Vagina (tissue), 2 donors: ENCODE measurements around the gene TNS1. TPM values are rescaled to one million over a fixed set of nuclear protein-coding genes. Genes with fewer than 3 reads are reported as not detected.
A peak's percentile ranks its signal among the peaks of the same experiment; 100 is the strongest.

Experiments
- DNase-seq, 2 donors: peaks; one replicate each; pipeline ENCODE4 v3.0.0-alpha.2; 2017; ENCODE audit errors: extremely low spot score in 2 of 2
- H3K27ac ChIP-seq: fragments of 200-600 bp; sonication (generic); one replicate; pipeline ENCODE4 v1.5.1; 2019
- H3K27me3 ChIP-seq: fragments of 200-600 bp; sonication (generic); one replicate; pipeline ENCODE4 v1.5.1; 2019
- H3K36me3 ChIP-seq, 2 donors: fragments of 200-600 bp; sonication (generic); one replicate each; pipeline ENCODE4 v1.5.1; 2017 to 2019
- H3K4me1 ChIP-seq: fragments of 200-600 bp; sonication (generic); one replicate; pipeline ENCODE4 v1.5.1; 2019
- H3K4me3 ChIP-seq, 2 donors: fragments of 200-600 bp; sonication (generic); 1 replicate in 1 of 2; 2 replicates in 1 of 2; pipeline ENCODE4 v1.5.1; 2016 to 2019
- H3K9me3 ChIP-seq: fragments of 200-600 bp; sonication (generic); one replicate; pipeline ENCODE4 v1.5.1; 2019
- POLR2A ChIP-seq, 2 donors: fragments of 450-650 bp; IDR thresholded peaks; one replicate each; pipeline ENCODE4 v1.6.1; 2017; ENCODE audit warnings: antibody characterized with exemption in 2 of 2, mild to moderate bottlenecking in 2 of 2, moderate library complexity in 2 of 2
- POLR2AphosphoS5 ChIP-seq, 2 donors: sonication (generic); formaldehyde crosslinking; IDR thresholded peaks; one replicate each; pipeline ENCODE4 v1.9.0; 2017; ENCODE audit warnings: antibody characterized with exemption in 2 of 2, mild to moderate bottlenecking in 2 of 2, low read depth in 1 of 2; ENCODE audit not compliant: insufficient read depth in 1 of 2
- intact Hi-C: fragments of 100-400 bp; cut with DNase I; formaldehyde crosslinking; loops from one replicate; pipeline ENCODE4 v1.15.1; 2023
- total RNA-seq: library from RNA; depleted of rRNA; stranded (reverse); fragments of >200 nt; gene quantifications from one replicate; pipeline ENCODE4 v1.2.3, GENCODE V29; 2016
- TF ChIP-seq, protein P1 (sequence below), 3 experiments: fragments of 450-650 bp in 2 of 3; fragments of 200-600 bp in 1 of 3; sonication (generic) in 1 of 3; IDR thresholded peaks; one replicate each; pipeline ENCODE4 v1.5.1; 2017 to 2019; ENCODE audit warnings: antibody characterized with exemption in 3 of 3, mild to moderate bottlenecking in 2 of 3, moderate library complexity in 2 of 3

Gene TNS1
- total RNA-seq, 1 donor from 2014 or later: 216 TPM

DNA sequence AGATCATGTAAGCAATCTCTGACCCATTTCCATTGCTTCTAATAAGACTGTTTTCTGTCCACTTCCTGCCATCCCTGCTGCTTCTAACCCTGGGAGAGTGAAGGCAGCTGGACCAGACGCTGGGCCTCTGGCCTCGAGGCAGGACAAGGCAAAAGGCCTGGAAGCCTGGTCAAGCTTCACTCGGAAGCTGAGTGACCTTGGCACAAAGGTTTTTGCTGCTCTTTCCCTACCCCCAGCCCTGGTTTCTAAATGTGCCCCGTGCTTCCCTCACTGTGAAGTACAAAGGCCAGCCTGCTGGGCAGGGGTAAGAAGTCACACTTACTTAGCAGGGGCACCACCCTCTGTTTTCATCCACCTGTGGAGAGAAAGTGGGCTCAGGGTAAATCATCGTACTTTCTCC is 195.0 kb downstream of the TNS1 start:
- DNase-seq: no peak
- H3K9me3 ChIP-seq: no peaks in the 10 kb centered on the region
- no peak overlapping the region for H3K27ac ChIP-seq
- H3K27me3 ChIP-seq: no peaks in the 10 kb centered on the region
- H3K4me1 ChIP-seq: peaks cover 29% of the 10 kb centered on the region
- H3K4me3 ChIP-seq: no peak overlapping the region
- TF ChIP-seq, protein P1, sequence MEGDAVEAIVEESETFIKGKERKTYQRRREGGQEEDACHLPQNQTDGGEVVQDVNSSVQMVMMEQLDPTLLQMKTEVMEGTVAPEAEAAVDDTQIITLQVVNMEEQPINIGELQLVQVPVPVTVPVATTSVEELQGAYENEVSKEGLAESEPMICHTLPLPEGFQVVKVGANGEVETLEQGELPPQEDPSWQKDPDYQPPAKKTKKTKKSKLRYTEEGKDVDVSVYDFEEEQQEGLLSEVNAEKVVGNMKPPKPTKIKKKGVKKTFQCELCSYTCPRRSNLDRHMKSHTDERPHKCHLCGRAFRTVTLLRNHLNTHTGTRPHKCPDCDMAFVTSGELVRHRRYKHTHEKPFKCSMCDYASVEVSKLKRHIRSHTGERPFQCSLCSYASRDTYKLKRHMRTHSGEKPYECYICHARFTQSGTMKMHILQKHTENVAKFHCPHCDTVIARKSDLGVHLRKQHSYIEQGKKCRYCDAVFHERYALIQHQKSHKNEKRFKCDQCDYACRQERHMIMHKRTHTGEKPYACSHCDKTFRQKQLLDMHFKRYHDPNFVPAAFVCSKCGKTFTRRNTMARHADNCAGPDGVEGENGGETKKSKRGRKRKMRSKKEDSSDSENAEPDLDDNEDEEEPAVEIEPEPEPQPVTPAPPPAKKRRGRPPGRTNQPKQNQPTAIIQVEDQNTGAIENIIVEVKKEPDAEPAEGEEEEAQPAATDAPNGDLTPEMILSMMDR (IDR thresholded peaks at IDR 0.05): no peak
- TF ChIP-seq POLR2AphosphoS5 (IDR thresholded peaks at IDR 0.05; ENCODE audit: insufficient read depth in 1 of 2, low read depth in 1 of 2): no peak
- no peak for TF ChIP-seq POLR2A (IDR thresholded peaks at IDR 0.05)
- peaks cover 3 to 68% of the 10 kb centered on the region in 2 donors for H3K36me3 ChIP-seq
- intact Hi-C loops: no loop called here

DNA sequence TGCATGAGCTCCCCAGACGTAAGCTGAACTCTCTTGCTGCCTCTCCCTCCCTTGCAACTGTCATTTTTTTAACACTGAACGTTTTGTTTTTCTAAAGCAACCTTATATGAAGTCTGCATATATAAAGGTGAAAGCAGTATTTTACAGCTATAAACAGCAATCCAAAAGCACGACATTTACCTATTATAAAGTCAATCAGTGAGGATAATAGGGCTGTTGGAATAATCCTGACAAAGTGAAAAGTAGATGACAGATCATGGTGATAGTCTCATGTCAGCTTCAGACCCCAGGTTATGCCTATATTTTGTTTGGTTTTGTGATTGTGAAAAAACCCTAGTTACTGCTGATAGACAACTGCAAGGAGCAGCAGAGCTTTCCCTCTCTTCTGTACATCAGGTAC is 195.8 kb downstream of the TNS1 start:
- intact Hi-C loops: no loop called here
- TF ChIP-seq, protein P1 (IDR thresholded peaks at IDR 0.05): no peak
- TF ChIP-seq POLR2AphosphoS5 (IDR thresholded peaks at IDR 0.05; ENCODE audit: insufficient read depth in 1 of 2, low read depth in 1 of 2) (no peak), POLR2A (IDR thresholded peaks at IDR 0.05) (no peak)
- no peaks in the 10 kb centered on the region for H3K27me3 ChIP-seq
- H3K27ac ChIP-seq: no peak overlapping the region
- peaks cover 34% of the 10 kb centered on the region for H3K4me1 ChIP-seq
- no peak for DNase-seq
- H3K4me3 ChIP-seq: no peak overlapping the region
- peaks cover 3 to 68% of the 10 kb centered on the region in 2 donors for H3K36me3 ChIP-seq
- no peaks in the 10 kb centered on the region for H3K9me3 ChIP-seq

DNA sequence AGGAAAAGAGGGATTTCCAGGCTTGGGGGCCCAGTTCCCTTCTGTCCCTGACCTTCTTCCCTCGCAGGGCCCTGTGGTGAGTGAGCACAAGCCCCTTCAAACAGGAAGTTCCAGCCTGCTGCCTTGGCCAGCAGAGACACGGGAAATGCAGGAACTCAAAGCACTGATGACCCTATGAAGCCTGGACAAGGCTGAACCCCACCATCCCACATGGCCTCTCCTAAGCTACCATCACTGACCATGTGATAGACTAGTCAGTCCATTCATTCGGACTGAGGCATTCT is 196.4 kb downstream of the TNS1 start:
- no peak for DNase-seq

DNA sequence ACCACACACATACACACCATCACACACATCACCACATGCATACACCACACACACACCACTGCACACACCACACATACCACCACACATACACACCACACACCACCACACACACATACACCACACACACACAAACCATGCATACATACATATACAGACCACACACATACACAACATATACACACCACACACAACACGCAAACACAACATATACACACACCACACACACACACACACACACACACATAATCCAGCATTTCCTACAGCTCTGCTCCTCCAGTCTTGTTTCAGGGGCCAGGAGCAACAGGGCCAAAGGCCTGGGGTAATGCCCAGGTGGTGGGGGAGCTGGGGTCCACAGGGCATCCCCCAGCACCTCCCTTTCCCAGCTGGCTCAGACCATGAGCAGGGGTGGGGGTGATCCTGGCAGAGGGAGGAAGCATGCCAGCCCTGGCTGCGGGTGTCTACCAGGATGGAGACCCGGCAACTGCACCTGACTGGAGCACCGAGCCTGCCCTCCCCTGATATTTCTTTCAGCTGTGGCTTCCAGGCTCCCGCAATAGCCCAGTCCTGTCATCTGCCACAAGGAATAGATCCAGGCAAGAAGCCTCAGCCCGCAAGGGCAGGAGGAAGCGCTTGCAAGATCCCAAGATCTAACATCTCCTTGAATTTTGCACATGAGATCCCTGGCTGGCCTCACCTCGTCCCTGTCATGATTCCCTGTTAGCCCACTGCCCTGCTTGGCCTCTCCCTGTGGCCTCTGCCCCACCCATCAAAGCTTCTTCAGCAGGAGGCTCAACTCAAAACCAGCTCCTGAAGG is 196.9 kb downstream of the TNS1 start:
- Histone ChIP-seq H3K9me3 (no peaks in the 10 kb centered on the region), H3K36me3 (peaks cover 3 to 62% of the 10 kb centered on the region in 2 donors), H3K27me3 (no peaks in the 10 kb centered on the region), H3K4me1 (peaks cover 42% of the 10 kb centered on the region), H3K27ac (peak overlapping the region; percentile 39), H3K4me3 (no peak overlapping the region)
- intact Hi-C loops: no loop called here
- no peak for DNase-seq
- TF ChIP-seq, protein P1 (IDR thresholded peaks at IDR 0.05): no peak
- no peak for TF ChIP-seq POLR2AphosphoS5 (IDR thresholded peaks at IDR 0.05; ENCODE audit: insufficient read depth in 1 of 2, low read depth in 1 of 2)
- no peak for TF ChIP-seq POLR2A (IDR thresholded peaks at IDR 0.05)

More for the DNA sequence above, 196.4 kb downstream of the TNS1 start:
- H3K36me3 ChIP-seq: peaks cover 3 to 66% of the 10 kb centered on the region in 2 donors
- TF ChIP-seq POLR2A (IDR thresholded peaks at IDR 0.05) (no peak), POLR2AphosphoS5 (IDR thresholded peaks at IDR 0.05; ENCODE audit: insufficient read depth in 1 of 2, low read depth in 1 of 2) (no peak)
- TF ChIP-seq, protein P1 (IDR thresholded peaks at IDR 0.05): no peak
- H3K27me3 ChIP-seq: no peaks in the 10 kb centered on the region
- no peaks in the 10 kb centered on the region for H3K9me3 ChIP-seq
- no peak overlapping the region for H3K4me3 ChIP-seq
- H3K4me1 ChIP-seq: peaks cover 40% of the 10 kb centered on the region
- H3K27ac ChIP-seq: peak overlapping the region; percentile 19
- intact Hi-C loops: no loop called here
